GF-D8 (cell line): Measurements from ENCODE around the gene TMEM242.

Experiments
- DNase-seq: peaks from one replicate; lab custom pipeline; 2025; lab: John Stamatoyannopoulos, UW

TMEM242 gene

GRCh38 chr6:157248264-157248663 is 75.1 kb downstream of the TMEM242 start:
- DNase-seq, result no peak

GRCh38 chr6:157246771-157247484 is 76.4 kb downstream of the TMEM242 start:
- no peak for DNase-seq

GRCh38 chr6:157246048-157246630 is 77.2 kb downstream of the TMEM242 start:
- no peak for DNase-seq

- no peak for DNase-seq
These were observed 77.9 kb downstream of the TMEM242 start for GRCh38 chr6:157245436-157245835.

- DNase-seq, result no peak
These were observed 78.5 kb downstream of the TMEM242 start for GRCh38 chr6:157244780-157245179.

- no peak for DNase-seq
These were observed 79.1 kb downstream of the TMEM242 start for GRCh38 chr6:157244175-157244574.

- DNase-seq, result no peak
These were observed 80.5 kb downstream of the TMEM242 start for GRCh38 chr6:157242791-157243190.

GRCh38 chr6:157240960-157241311 is 82.4 kb downstream of the TMEM242 start:
- no peak for DNase-seq

GRCh38 chr6:157240059-157240959 is 83.0 kb downstream of the TMEM242 start:
- no peak for DNase-seq

GRCh38 chr6:157239671-157240058 is 83.7 kb downstream of the TMEM242 start:
- DNase-seq, result no peak
